ENCODE data around the gene PARP16. TPM values are rescaled to one million over a fixed set of nuclear protein-coding genes. Genes with fewer than 3 reads are reported as not detected.

Gene PARP16
- total RNA-seq, 1 experiment from 2014 or later, result 9.7 TPM

GRCh38 chr15:65210770-65211481, 75.8 kb downstream of the PARP16 start, which contains the start of gene CILP:
CILP (minus strand) TSS chr15:65211473; CDS start chr15:65209755, 1,718 bp downstream.
- BruUV-seq (replicated peaks), result no TSS peak
- Histone ChIP-seq H4K20me1 (ENCODE audit: insufficient read depth) (no peaks in the 10 kb centered on the region), H3K36me3 (ENCODE audit: control insufficient read depth in 1 of 2, insufficient read depth in 2 of 2, low read length in 2 of 2) (no peaks in the 10 kb centered on the region), H3K79me2 (ENCODE audit: insufficient read depth, low read length) (no peaks in the 10 kb centered on the region), H3K9ac (ENCODE audit: low read length) (no peak within 1 kb of the TSS), H3K4me2 (ENCODE audit: low read length) (no peak within 1 kb of the TSS), H2AFZ (ENCODE audit: low read depth, low read length, poor library complexity, severe bottlenecking) (no peak within 1 kb of the TSS), H3K4me3 (replicated peaks in 1 of 2; ENCODE audit: low read depth in 1 of 2, low read length in 2 of 2) (no peak within 1 kb of the TSS), H3K9me2 (ENCODE audit: insufficient read depth) (no peaks in the 10 kb centered on the region), H3K27ac (ENCODE audit: low read depth, low read length) (no peak within 1 kb of the TSS), H3K4me1 (ENCODE audit: control insufficient read depth in 1 of 2, insufficient read depth in 2 of 2, low read length in 2 of 2) (peaks cover 2 to 8% of the 10 kb centered on the region in 2 experiments; a peak in 1 of 4 replicates), H3K9me3 (ENCODE audit: control insufficient read depth in 1 of 2, insufficient read depth in 1 of 2, low read depth in 1 of 2, low read length in 2 of 2) (no peaks in the 10 kb centered on the region), H3K27me3 (ENCODE audit: insufficient read depth, low read length) (no peaks in the 10 kb centered on the region)
- ATAC-seq (no peak), DNase-seq (ENCODE audit: low read depth, low spot score) (no peak)
- TF ChIP-seq MAX (IDR thresholded peaks at IDR 0.05) (no peak), ZNF274 (IDR thresholded peaks at IDR 0.05; ENCODE audit: low read depth, low read length) (no peak), ZFX (IDR thresholded peaks at IDR 0.05) (no peak), CEBPB (IDR thresholded peaks at IDR 0.05; ENCODE audit: low read depth) (no peak)
- intact Hi-C loops (cut with micrococcal nuclease), result no loop called here
- RAD21 ChIA-PET (ENCODE audit: low non-redundant PET in 1 of 2, low total read pairs in 2 of 2, uncharacterized antibody in 2 of 2, unreplicated experiment in 2 of 2), result no interaction called here
- POLR2A ChIA-PET, result interaction anchor here (1.4 kb wide), 1 partner anchor 94 kb away, joined by 4 read pairs; the partner anchor contains the start of gene RNU5B-1
- CTCF ChIA-PET, result interaction anchor here (1.8 kb wide), 1 partner anchor 12 kb away, joined by 7 read pairs; no protein-coding TSS in a partner anchor

GRCh38 chr15:65209701-65210643, 76.7 kb downstream of the PARP16 start:
- RAD21 ChIA-PET (ENCODE audit: low non-redundant PET in 1 of 2, low total read pairs in 2 of 2, uncharacterized antibody in 2 of 2, unreplicated experiment in 2 of 2), result no interaction called here
- intact Hi-C loops (cut with micrococcal nuclease), result no loop called here

More at GRCh38 chr15:65209701-65210643, 76.7 kb downstream of the PARP16 start:
- Histone ChIP-seq H2AFZ (ENCODE audit: low read depth, low read length, poor library complexity, severe bottlenecking) (no peak overlapping the region), H3K79me2 (ENCODE audit: insufficient read depth, low read length) (no peaks in the 10 kb centered on the region), H3K9ac (ENCODE audit: low read length) (no peak overlapping the region), H3K9me3 (ENCODE audit: control insufficient read depth in 1 of 2, insufficient read depth in 1 of 2, low read depth in 1 of 2, low read length in 2 of 2) (no peaks in the 10 kb centered on the region), H4K20me1 (ENCODE audit: insufficient read depth) (no peaks in the 10 kb centered on the region), H3K9me2 (ENCODE audit: insufficient read depth) (no peaks in the 10 kb centered on the region), H3K36me3 (ENCODE audit: control insufficient read depth in 1 of 2, insufficient read depth in 2 of 2, low read length in 2 of 2) (no peaks in the 10 kb centered on the region), H3K27ac (ENCODE audit: low read depth, low read length) (no peak overlapping the region), H3K27me3 (ENCODE audit: insufficient read depth, low read length) (no peaks in the 10 kb centered on the region), H3K4me2 (ENCODE audit: low read length) (peak overlapping the region; percentile 9; the same call in 1 of the 2 replicates), H3K4me3 (replicated peaks in 1 of 2; ENCODE audit: low read depth in 1 of 2, low read length in 2 of 2) (no peak overlapping the region), H3K4me1 (ENCODE audit: control insufficient read depth in 1 of 2, insufficient read depth in 2 of 2, low read length in 2 of 2) (peaks cover 2 to 8% of the 10 kb centered on the region in 2 experiments; a peak in 1 of 4 replicates)
- DNase-seq (ENCODE audit: low read depth, low spot score) (no peak), ATAC-seq (no peak)
- ChIA-PET CTCF (no interaction called here), POLR2A (no interaction called here)
- no peak for TF ChIP-seq EGR1 (IDR thresholded peaks at IDR 0.05; ENCODE audit: low read depth)
- no TSS peak for BruUV-seq (replicated peaks)

Measured in HCT116 (cell line).